Endothelial cell of umbilical vein (primary cell): ENCODE results near the gene NUMA1. TPM values are rescaled to one million over a fixed set of nuclear protein-coding genes. Genes with fewer than 3 reads are reported as not detected.

Experiments used
- BruUV-seq: library from RNA; stranded (reverse); fragments of 400-500 nt; replicated peaks from 2 replicates; lab custom pipeline; 2021; lab: Mats Ljungman, UMichigan
- CTCF ChIA-PET: fragments of 300-600, 350-600 bp; sonication (Branson Sonifier 250); formaldehyde crosslinking; loops from one replicate; lab custom pipeline; 2021; ENCODE audit warnings: antibody characterized with exemption, inconsistent platforms; lab: Charles Lee
- POLR2A ChIA-PET: fragments of 300-600, 350-600 bp; sonication (Branson Sonifier 250); formaldehyde crosslinking; loops from one replicate; lab custom pipeline; 2021; ENCODE audit warnings: antibody characterized with exemption, inconsistent platforms; lab: Charles Lee
- DNase-seq: peaks from one replicate; pipeline ENCODE4 v3.0.0-alpha.2; 2011; ENCODE audit warnings: low read depth, low spot score
- FAIRE-seq: peaks from 2 replicates; lab custom pipeline; 2011; peaks lifted over from hg19 to GRCh38; lab: Jason Lieb, UNC
- H2AFZ ChIP-seq: 2 replicates; pipeline ENCODE4 v1.6.0; 2012; ENCODE audit warnings: low read depth, low read length, control low read depth, inconsistent platforms
- H3K27ac ChIP-seq: 2 replicates; pipeline ENCODE4 v1.5.1; 2011; ENCODE audit warnings: low read depth, mild to moderate bottlenecking, control low read depth, low read length, moderate library complexity; ENCODE audit not compliant: insufficient read depth
- H3K27me3 ChIP-seq, 2 experiments: 2 replicates each; pipeline versions ENCODE4 v1.6.0 to v1.6.1; 2011; ENCODE audit warnings: low read length in 2 of 2, mixed read lengths in 1 of 2; ENCODE audit not compliant: control insufficient read depth in 2 of 2, insufficient read depth in 2 of 2
- H3K36me3 ChIP-seq, 2 experiments: 2 replicates in 1 of 2; 3 replicates in 1 of 2; pipeline ENCODE4 v1.5.1; 2011; ENCODE audit warnings: low read length in 2 of 2, mild to moderate bottlenecking in 1 of 2, moderate library complexity in 1 of 2; ENCODE audit not compliant: control insufficient read depth in 2 of 2, insufficient read depth in 2 of 2; ENCODE audit errors: extremely low read depth in 1 of 2
- H3K4me1 ChIP-seq: 3 replicates; pipeline ENCODE4 v1.5.1; 2011; ENCODE audit warnings: mild to moderate bottlenecking, low read length; ENCODE audit not compliant: control insufficient read depth, insufficient read depth; ENCODE audit errors: extremely low read depth
- H3K4me2 ChIP-seq: 2 replicates; pipeline ENCODE4 v1.6.1; 2011; ENCODE audit warnings: low read length, control low read depth, mixed read lengths; ENCODE audit not compliant: insufficient read depth
- H3K4me3 ChIP-seq, 3 experiments: fragments of 200-600 bp in 1 of 3; sonication (generic), shearing (Covaris generic) in 1 of 3; replicated peaks in 1 of 3; 2 replicates each; pipeline ENCODE4 v1.5.1; 2011 to 2016; ENCODE audit warnings: control low read depth in 3 of 3, low read length in 3 of 3, mild to moderate bottlenecking in 2 of 3, inconsistent platforms in 1 of 3, low read depth in 1 of 3, moderate library complexity in 1 of 3; ENCODE audit not compliant: insufficient read depth in 1 of 3
- H3K79me2 ChIP-seq: 2 replicates; pipeline ENCODE4 v1.6.0; 2012; ENCODE audit warnings: low read length, inconsistent platforms; ENCODE audit not compliant: control insufficient read depth, insufficient read depth
- H3K9ac ChIP-seq: replicated peaks from 2 replicates; pipeline ENCODE3; 2011; ENCODE audit warnings: low read length, control low read depth; ENCODE audit not compliant: insufficient read depth; ENCODE audit errors: extremely low read depth
- H3K9me1 ChIP-seq: replicated peaks from 3 replicates; pipeline ENCODE4 v1.6.0; 2011; ENCODE audit warnings: mild to moderate bottlenecking, low read length; ENCODE audit not compliant: control insufficient read depth, insufficient read depth; ENCODE audit errors: extremely low read depth
- H3K9me3 ChIP-seq: replicated peaks from 2 replicates; pipeline ENCODE4 v1.5.1; 2012; ENCODE audit warnings: low read length, inconsistent platforms; ENCODE audit not compliant: control insufficient read depth, insufficient read depth
- H4K20me1 ChIP-seq: replicated peaks from 2 replicates; pipeline ENCODE3; 2011; ENCODE audit warnings: mild to moderate bottlenecking, low read length; ENCODE audit not compliant: control insufficient read depth, insufficient read depth; ENCODE audit errors: extremely low read depth
- EZH2 ChIP-seq: IDR thresholded peaks from 2 replicates; pipeline ENCODE4 v1.6.1; 2012; ENCODE audit warnings: borderline replicate concordance, low read depth, mild to moderate bottlenecking, moderate library complexity, low read length, inconsistent platforms; ENCODE audit not compliant: severe bottlenecking
- FOS ChIP-seq: IDR thresholded peaks from 2 replicates; pipeline ENCODE4 v1.6.1; 2011; ENCODE audit warnings: mild to moderate bottlenecking, low read length, moderate library complexity, borderline replicate concordance; ENCODE audit not compliant: insufficient read depth
- GATA2 ChIP-seq: IDR thresholded peaks from 2 replicates; pipeline ENCODE4 v1.7.0; 2011; ENCODE audit warnings: low read depth, mild to moderate bottlenecking, moderate library complexity, mixed read lengths, low read length; ENCODE audit not compliant: insufficient read length, insufficient read depth
- POLR2AphosphoS5 ChIP-seq: IDR thresholded peaks from 2 replicates; pipeline ENCODE4 v1.6.1; 2012; ENCODE audit warnings: low read depth, mild to moderate bottlenecking, control low read depth, low read length, moderate library complexity; ENCODE audit not compliant: insufficient read depth
- dilution Hi-C: fragments of 300-500 bp; cut with MboI; formaldehyde crosslinking; loops from one replicate; pipeline ENCODE4 v1.15.0; 2019; ENCODE audit warnings: low sequenced_read_pairs; ENCODE audit not compliant: extremely low pct_ligation_motif_present
- intact Hi-C: fragments of 100-400 bp; cut with micrococcal nuclease; formaldehyde crosslinking; loops from one replicate; pipeline ENCODE4 v1.10.0; 2022
- polyA plus RNA-seq, 4 experiments: library from polyadenylated mRNA; depleted of rRNA in 3 of 4; stranded (reverse) in 3 of 4; unstranded in 1 of 4; fragments of >200 nt; gene quantifications; 2 replicates each; pipeline versions ENCODE4 v1.2.1 to v1.2.3, GENCODE V29; 2011 to 2012; ENCODE audit warnings: missing spikeins in 1 of 4
- total RNA-seq: library from RNA; stranded (reverse); gene quantifications from 2 replicates; pipeline ENCODE4 v1.2.3, GENCODE V29; 2021

The NUMA1 gene
- total and polyA plus RNA-seq, 2 donors (not counting 3 experiments of a cell fraction or from before 2014, with no cell fraction given), result 120 to 164 TPM

DNA sequence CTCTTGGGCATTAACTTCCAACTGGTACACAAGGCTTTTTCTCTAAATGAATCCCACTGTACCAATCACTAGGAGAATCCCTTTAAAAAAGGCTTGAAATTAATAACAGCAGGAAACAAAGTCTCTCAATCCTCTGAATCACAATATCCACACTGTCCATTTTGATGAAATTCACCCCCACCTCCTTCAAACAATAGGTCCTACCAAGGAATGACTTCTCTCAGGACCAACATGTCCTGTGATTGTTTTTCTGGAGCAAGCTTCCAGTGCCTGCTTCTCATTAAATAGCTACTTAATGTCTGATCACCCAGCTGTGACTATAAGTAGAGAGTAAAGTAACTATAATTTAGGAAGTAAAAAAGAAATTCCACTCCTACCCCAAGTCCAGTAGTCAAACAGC lies 13.1 kb downstream of the NUMA1 start:
- dilution Hi-C loops, result no loop called here
- peaks cover 60% of the 10 kb centered on the region for H3K79me2 ChIP-seq
- peak; percentile 74 for FAIRE-seq
- no peak overlapping the region for H3K4me3 ChIP-seq
- peak overlapping the region; percentile 72 for H3K27ac ChIP-seq
- H4K20me1 ChIP-seq, result no peaks in the 10 kb centered on the region
- TF ChIP-seq GATA2 (no peak), FOS (peak; percentile 17), EZH2 (no peak)
- H3K4me2 ChIP-seq, result peak overlapping the region; percentile 57
- H3K9me1 ChIP-seq, result no peaks in the 10 kb centered on the region
- DNase-seq, result peak; percentile 80
- intact Hi-C loops, result no loop called here
- ChIA-PET POLR2A (interaction anchor here (0.9 to 1.9 kb wide), 2 partner anchors 18 to 27 kb away, joined by 4 read pairs; no protein-coding TSS in a partner anchor), CTCF (interaction anchor here (0.9 to 3.6 kb wide), 7 partner anchors 8 to 42 kb away, joined by 3 to 17 read pairs (median 7); no protein-coding TSS in a partner anchor)
- no peaks in the 10 kb centered on the region for H3K27me3 ChIP-seq
- H3K4me1 ChIP-seq, result peaks cover 53% of the 10 kb centered on the region
- H2AFZ ChIP-seq, result no peak overlapping the region
- no TSS peak for BruUV-seq
- no peaks in the 10 kb centered on the region for H3K9me3 ChIP-seq
- H3K36me3 ChIP-seq, result no peaks in the 10 kb centered on the region
- peak overlapping the region; percentile 17 for H3K9ac ChIP-seq

- BruUV-seq, result no TSS peak
These were observed 13.5 kb downstream of the NUMA1 start for GRCh38 chr11:72066855-72067254.

More at GRCh38 chr11:72066855-72067254, 13.5 kb downstream of the NUMA1 start:
- H3K4me3 ChIP-seq, result no peak overlapping the region
- no peak for FAIRE-seq
- H3K9me1 ChIP-seq, result no peaks in the 10 kb centered on the region
- CTCF ChIA-PET, result interaction anchor here (1.2 to 3.6 kb wide), 6 partner anchors 8 to 42 kb away, joined by 4 to 17 read pairs (median 8); no protein-coding TSS in a partner anchor
- dilution Hi-C loops, result no loop called here
- peaks cover 59% of the 10 kb centered on the region for H3K79me2 ChIP-seq
- H3K4me2 ChIP-seq, result peak overlapping the region; percentile 57
- POLR2A ChIA-PET, result interaction anchor here (0.9 to 1.9 kb wide), 2 partner anchors 18 to 26 kb away, joined by 4 read pairs; no protein-coding TSS in a partner anchor
- TF ChIP-seq POLR2AphosphoS5 (no peak), FOS (no peak)
- H3K27me3 ChIP-seq, result no peaks in the 10 kb centered on the region
- H4K20me1 ChIP-seq, result no peaks in the 10 kb centered on the region
- DNase-seq, result no peak
- H3K36me3 ChIP-seq, result peaks cover 0 to 1% of the 10 kb centered on the region in 2 experiments
- peaks cover 49% of the 10 kb centered on the region for H3K4me1 ChIP-seq
- H2AFZ ChIP-seq, result no peak overlapping the region
- intact Hi-C loops, result no loop called here
- no peaks in the 10 kb centered on the region for H3K9me3 ChIP-seq
- H3K27ac ChIP-seq, result peak overlapping the region; percentile 72
- peak overlapping the region; percentile 17 for H3K9ac ChIP-seq
